Kidney epithelial cell (primary cell): ENCODE data around the gene RGS14. TPM values are rescaled to one million over a fixed set of nuclear protein-coding genes. Genes with fewer than 3 reads are reported as not detected.

Experiments used
- DNase-seq: peaks from one replicate; pipeline ENCODE4 v3.0.0-alpha.2; 2010; ENCODE audit warnings: low read depth
- H3K27me3 ChIP-seq: 2 replicates; pipeline ENCODE4 v1.6.0; 2011; ENCODE audit warnings: low read length; ENCODE audit not compliant: control insufficient read depth, insufficient read depth
- H3K36me3 ChIP-seq: 2 replicates; pipeline ENCODE4 v1.5.1; 2011; ENCODE audit warnings: low read length; ENCODE audit not compliant: control insufficient read depth, insufficient read depth
- H3K4me3 ChIP-seq: 2 replicates; pipeline ENCODE4 v1.5.1; 2011; ENCODE audit warnings: low read depth, mild to moderate bottlenecking, control low read depth, low read length
- total RNA-seq: library from RNA; depleted of rRNA; stranded (reverse); fragments of >200 nt; gene quantifications from 2 replicates; pipeline ENCODE4 v1.2.3, GENCODE V29; 2015
- TF ChIP-seq, protein P1 (sequence below): IDR thresholded peaks from 2 replicates; pipeline ENCODE4 v1.5.1; 2011; ENCODE audit warnings: mild to moderate bottlenecking, moderate library complexity, low read length, control low read depth, inconsistent platforms; ENCODE audit not compliant: insufficient read depth, poor library complexity, severe bottlenecking

RGS14 gene
- total RNA-seq, 1 donor from 2014 or later: 14.5 TPM

DNA sequence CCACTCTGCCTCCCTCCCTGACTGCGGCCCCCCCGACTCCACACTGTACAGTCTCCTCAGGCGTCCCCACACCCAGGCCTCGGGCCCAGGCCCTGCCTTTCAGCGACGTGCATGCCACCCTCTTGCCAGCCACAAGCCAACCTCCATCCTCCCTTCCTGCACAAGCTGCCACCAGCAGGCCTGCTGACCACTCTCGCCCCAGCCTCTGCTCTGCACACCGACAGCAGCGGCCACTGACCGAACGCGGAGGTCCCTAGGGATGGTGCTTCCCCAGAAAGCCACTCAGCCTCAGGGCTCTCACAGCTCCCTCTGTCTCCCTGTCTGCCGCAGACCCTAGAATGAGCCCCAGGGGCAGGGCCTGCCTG, 24.8 kb upstream of the RGS14 start:
- H3K27me3 ChIP-seq: no peaks in the 10 kb centered on the region
- no peak overlapping the region for H3K4me3 ChIP-seq
- DNase-seq: no peak
- TF ChIP-seq, protein P1, sequence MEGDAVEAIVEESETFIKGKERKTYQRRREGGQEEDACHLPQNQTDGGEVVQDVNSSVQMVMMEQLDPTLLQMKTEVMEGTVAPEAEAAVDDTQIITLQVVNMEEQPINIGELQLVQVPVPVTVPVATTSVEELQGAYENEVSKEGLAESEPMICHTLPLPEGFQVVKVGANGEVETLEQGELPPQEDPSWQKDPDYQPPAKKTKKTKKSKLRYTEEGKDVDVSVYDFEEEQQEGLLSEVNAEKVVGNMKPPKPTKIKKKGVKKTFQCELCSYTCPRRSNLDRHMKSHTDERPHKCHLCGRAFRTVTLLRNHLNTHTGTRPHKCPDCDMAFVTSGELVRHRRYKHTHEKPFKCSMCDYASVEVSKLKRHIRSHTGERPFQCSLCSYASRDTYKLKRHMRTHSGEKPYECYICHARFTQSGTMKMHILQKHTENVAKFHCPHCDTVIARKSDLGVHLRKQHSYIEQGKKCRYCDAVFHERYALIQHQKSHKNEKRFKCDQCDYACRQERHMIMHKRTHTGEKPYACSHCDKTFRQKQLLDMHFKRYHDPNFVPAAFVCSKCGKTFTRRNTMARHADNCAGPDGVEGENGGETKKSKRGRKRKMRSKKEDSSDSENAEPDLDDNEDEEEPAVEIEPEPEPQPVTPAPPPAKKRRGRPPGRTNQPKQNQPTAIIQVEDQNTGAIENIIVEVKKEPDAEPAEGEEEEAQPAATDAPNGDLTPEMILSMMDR: no peak
- H3K36me3 ChIP-seq: peaks cover 7% of the 10 kb centered on the region

DNA sequence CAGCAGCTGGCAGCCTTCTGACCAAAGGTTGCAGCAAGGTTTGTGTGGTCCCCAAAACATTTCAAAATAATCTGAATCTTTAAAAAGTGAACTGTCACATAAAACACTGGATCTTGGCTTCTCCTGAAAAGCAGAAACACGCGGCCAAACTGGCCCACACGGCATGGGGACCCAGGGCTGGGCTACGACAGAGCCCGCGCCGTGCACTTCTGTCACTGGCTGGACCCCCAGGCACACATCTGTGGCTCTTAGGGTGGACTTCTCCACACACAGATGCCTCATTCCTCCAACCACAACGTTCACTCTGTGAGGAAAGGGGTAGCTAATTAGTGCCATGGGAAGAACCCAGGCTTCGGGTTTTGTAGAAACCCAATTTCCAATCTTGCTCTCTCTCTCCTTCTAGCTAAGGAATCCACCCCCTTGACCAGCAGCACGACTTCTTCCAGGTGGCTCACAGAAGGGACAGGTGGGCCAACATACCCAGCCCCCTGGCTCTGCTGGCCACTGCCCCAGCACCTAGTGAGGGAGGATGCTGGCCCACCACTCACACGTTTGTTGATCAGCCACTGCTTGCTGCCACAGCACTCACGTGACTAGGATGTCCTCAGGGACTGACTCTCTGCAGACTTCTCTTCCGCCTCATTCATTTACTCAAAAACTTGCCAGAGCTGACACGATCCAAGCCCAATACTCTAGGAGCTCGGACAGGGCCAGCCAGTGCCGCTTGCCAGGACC, 24.1 kb upstream of the RGS14 start:
- no peak overlapping the region for H3K4me3 ChIP-seq
- H3K27me3 ChIP-seq: no peaks in the 10 kb centered on the region
- TF ChIP-seq, protein P1: no peak
- peaks cover 7% of the 10 kb centered on the region for H3K36me3 ChIP-seq
- no peak for DNase-seq

DNA sequence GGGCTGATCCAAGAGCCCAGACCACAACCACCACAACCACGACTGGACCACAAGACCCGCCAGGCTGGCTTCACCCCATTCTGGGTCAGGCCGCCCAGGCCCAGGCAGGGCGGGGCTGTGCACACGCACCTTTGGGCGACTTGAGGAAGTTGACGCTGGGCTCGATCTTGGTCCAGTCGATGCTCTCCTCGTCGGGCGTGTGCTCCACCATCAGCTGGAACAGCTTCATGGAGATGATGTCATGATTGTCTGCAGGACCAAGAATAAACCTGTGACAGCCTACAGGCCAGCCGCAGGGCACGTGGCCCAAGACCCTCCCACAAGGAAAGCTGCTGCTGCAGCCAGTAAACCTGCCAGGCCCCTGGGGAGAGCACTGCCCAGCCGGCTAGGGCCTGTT, 23.6 kb upstream of the RGS14 start:
- TF ChIP-seq, protein P1: no peak
- H3K27me3 ChIP-seq: no peaks in the 10 kb centered on the region
- H3K36me3 ChIP-seq: peaks cover 8% of the 10 kb centered on the region
- no peak for DNase-seq
- no peak overlapping the region for H3K4me3 ChIP-seq

DNA sequence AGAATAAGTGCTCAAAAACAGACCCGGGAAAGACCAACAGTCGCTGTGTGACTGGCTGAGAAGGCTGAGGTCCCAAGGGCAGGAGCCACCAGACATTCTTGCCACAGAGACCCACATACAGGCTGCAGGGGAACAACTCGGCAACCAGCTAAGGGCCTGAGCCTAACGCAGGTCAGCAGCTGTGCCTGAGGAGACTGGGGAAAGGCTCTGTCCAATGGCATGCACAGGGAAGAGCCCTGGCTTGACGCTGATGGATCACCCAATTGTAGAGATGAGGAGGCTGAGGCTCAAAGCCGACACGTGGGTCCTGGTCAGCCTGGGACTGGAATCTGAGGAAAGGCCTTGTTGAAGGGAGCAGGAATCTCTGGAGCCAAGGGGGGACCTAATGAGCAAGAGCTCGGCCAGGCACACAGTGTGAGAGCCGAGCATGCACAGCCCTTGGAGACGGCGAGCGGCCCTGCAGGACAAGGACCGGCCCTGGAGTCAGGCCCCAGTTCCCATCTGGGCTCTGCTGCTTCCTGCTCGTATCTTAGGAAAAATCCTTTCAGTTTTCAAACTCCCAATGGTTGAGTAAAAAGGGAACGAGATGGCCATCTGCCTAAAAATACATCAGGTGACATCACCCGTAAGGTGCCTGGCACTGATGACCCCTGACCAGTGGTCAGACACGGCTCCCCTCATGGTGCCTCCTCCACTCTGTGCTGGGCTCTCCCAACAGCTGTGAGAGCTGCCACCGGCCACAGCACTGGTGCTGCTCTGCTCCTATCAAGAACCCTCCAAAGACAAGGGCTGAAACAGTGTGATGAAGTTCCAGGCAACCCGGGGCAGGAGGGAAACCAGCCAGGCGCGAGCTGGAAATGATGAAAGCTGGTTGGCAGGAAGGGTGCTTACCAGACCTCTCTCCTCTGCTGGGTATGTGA, 22.7 kb upstream of the RGS14 start:
- H3K36me3 ChIP-seq: peaks cover 8% of the 10 kb centered on the region
- DNase-seq: no peak
- no peaks in the 10 kb centered on the region for H3K27me3 ChIP-seq
- TF ChIP-seq, protein P1: no peak
- H3K4me3 ChIP-seq: no peak overlapping the region

DNA sequence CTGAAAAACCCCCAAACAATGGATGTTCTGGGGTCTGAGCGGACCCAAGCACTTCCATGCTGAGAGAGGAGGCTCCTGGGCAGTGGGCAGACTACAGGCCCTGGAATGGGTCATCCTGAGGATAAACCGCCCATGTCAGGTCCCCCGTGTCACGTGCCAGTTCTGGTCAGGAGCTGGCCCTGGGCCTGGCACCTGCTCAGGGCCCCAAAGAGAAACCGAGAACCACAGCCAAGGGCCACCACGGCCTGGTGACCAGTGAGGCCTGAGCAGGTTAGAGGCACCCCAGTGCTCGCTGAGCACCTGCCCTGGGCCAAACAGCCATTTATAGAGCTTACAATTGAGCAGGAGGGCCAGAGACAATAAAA, 22.0 kb upstream of the RGS14 start:
- TF ChIP-seq, protein P1: no peak
- H3K4me3 ChIP-seq: no peak overlapping the region
- H3K36me3 ChIP-seq: peaks cover 6% of the 10 kb centered on the region
- no peaks in the 10 kb centered on the region for H3K27me3 ChIP-seq
- no peak for DNase-seq
